Smooth muscle cell (in vitro differentiated cells): Measurements from ENCODE around the gene RND3. TPM values are rescaled to one million over a fixed set of nuclear protein-coding genes. Genes with fewer than 3 reads are reported as not detected.

ENCODE experiments used
- DNase-seq: peaks from one replicate; lab custom pipeline; 2025; ENCODE audit not compliant: unreplicated experiment; lab: John Stamatoyannopoulos, UW
- H2AFZ ChIP-seq: fragments of 200-600 bp; sonication (generic); 2 replicates; pipeline ENCODE4 v1.6.0; 2016; ENCODE audit warnings: antibody characterized with exemption, low read depth, mild to moderate bottlenecking
- H3F3A ChIP-seq: fragments of 200-600 bp; sonication (generic); 2 replicates; pipeline ENCODE4 v1.6.0; 2017; ENCODE audit warnings: antibody characterized with exemption, low read depth
- H3K27ac ChIP-seq: fragments of 200-600 bp; sonication (generic); 2 replicates; pipeline ENCODE4 v1.5.1; 2016; ENCODE audit warnings: low read depth, mild to moderate bottlenecking
- H3K27me3 ChIP-seq: fragments of 200-600 bp; sonication (generic); 2 replicates; pipeline ENCODE4 v1.6.1; 2016; ENCODE audit warnings: low read depth, mild to moderate bottlenecking
- H3K36me3 ChIP-seq: fragments of 200-600 bp; sonication (generic); 2 replicates; pipeline ENCODE4 v1.5.1; 2016; ENCODE audit warnings: low read depth
- H3K4me1 ChIP-seq: fragments of 200-600 bp; sonication (generic); 2 replicates; pipeline ENCODE4 v1.5.1; 2016; ENCODE audit warnings: low read depth
- H3K4me2 ChIP-seq: fragments of 200-600 bp; sonication (generic); 2 replicates; pipeline ENCODE4 v1.6.0; 2016; ENCODE audit warnings: mild to moderate bottlenecking
- H3K4me3 ChIP-seq: fragments of 200-600 bp; sonication (generic); 2 replicates; pipeline ENCODE4 v1.5.1; 2016; ENCODE audit warnings: mild to moderate bottlenecking
- H3K79me2 ChIP-seq: fragments of 200-600 bp; sonication (generic); 2 replicates; pipeline ENCODE4 v1.6.0; 2016; ENCODE audit warnings: low read depth, mild to moderate bottlenecking
- H3K9ac ChIP-seq: fragments of 200-600 bp; sonication (generic); 2 replicates; pipeline ENCODE4 v1.6.0; 2016; ENCODE audit warnings: low read depth
- H3K9me3 ChIP-seq: fragments of 200-600 bp; sonication (generic); replicated peaks from 2 replicates; pipeline ENCODE4 v1.5.1; 2016; ENCODE audit warnings: low read depth
- H4K20me1 ChIP-seq: fragments of 200-600 bp; sonication (generic); 2 replicates; pipeline ENCODE4 v1.6.0; 2016; ENCODE audit warnings: low read depth
- CTCF ChIP-seq: fragments of 200-600 bp; sonication (generic); IDR thresholded peaks from 2 replicates; pipeline ENCODE4 v1.5.1; 2017; ENCODE audit warnings: borderline replicate concordance, mild to moderate bottlenecking, antibody characterized with exemption; ENCODE audit not compliant: insufficient read depth, poor library complexity, severe bottlenecking
- whole genome bisulfite sequencing: methylation state at CpG from one replicate; pipeline ENCODE4 v1.1.7; 2016; ENCODE audit warnings: low lambda C conversion rate; 5-methylcytosine and 5-hydroxymethylcytosine counted together
- polyA plus RNA-seq: library from polyadenylated mRNA; unstranded; fragments of >200 nt; fragmentation: Nextera tagmentation; extraction: Ambion mirVana; gene quantifications from 2 replicates; pipeline ENCODE4 v1.2.1, GENCODE V29; 2016
- total RNA-seq: library from RNA; depleted of rRNA; stranded (reverse); fragments of >200 nt; gene quantifications from 2 replicates; pipeline ENCODE4 v1.2.3, GENCODE V29; 2014

RND3 gene
- total and polyA plus RNA-seq, 2 experiments from 2014 or later: 125 to 256 TPM

- no peak overlapping the region for H2AFZ ChIP-seq
- H3K4me1 ChIP-seq: peaks cover 82% of the 10 kb centered on the region
- H3K27me3 ChIP-seq: no peaks in the 10 kb centered on the region
- H3K27ac ChIP-seq: peak overlapping the region; percentile 94
- H3K9me3 ChIP-seq: no peaks in the 10 kb centered on the region
- no peak for DNase-seq
- peaks cover 90% of the 10 kb centered on the region for H4K20me1 ChIP-seq
- WGBS: 18% methylated on average over 4 of the region's 4 CpGs
- no peak for TF ChIP-seq CTCF
- H3K36me3 ChIP-seq: no peaks in the 10 kb centered on the region
- peaks cover 67% of the 10 kb centered on the region for H3F3A ChIP-seq
- peak overlapping the region; percentile 67 for H3K9ac ChIP-seq
- H3K79me2 ChIP-seq: peaks cover 87% of the 10 kb centered on the region
- H3K4me3 ChIP-seq: peak overlapping the region; percentile 7
- peak overlapping the region; percentile 75 for H3K4me2 ChIP-seq
Observed at GRCh38 chr2:150476286-150476685, 11.2 kb downstream of the RND3 start.

DNA sequence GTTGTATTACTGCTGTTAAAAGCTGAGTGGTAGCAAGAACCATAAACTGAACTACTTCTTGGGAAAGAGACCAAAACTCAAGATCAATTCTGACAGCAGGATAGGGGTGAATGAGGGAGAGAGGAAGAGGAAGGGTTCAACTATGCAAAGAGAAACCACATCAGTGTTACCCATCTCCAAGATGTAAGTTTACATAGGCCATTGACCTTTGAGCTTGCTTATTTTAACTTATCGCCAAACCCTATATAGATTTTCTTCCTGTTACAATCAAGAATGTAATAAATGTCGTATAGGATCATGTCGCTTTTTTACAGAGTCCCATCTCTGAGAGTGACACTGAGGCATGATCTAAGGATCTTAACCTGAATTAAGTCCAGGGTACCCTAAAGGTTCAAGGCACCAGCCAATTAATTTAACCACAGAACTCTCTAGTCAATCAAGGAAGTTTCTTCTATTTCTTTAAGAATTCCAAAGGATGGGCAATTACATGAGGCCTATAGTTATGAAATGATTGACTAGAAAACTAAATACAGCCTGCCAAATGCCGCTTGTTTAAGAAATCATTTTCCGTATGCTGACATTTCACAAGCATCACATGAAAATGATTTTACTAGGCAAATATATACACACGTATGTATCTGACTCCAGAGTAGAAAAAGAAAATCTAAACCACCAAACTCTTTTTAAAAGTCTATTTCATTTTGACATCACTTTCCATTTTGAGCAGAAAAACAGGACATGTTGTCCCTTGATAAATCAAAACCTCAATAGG, 11.8 kb downstream of the RND3 start:
- WGBS: 89% methylated on average over 6 of the region's 6 CpGs

DNA sequence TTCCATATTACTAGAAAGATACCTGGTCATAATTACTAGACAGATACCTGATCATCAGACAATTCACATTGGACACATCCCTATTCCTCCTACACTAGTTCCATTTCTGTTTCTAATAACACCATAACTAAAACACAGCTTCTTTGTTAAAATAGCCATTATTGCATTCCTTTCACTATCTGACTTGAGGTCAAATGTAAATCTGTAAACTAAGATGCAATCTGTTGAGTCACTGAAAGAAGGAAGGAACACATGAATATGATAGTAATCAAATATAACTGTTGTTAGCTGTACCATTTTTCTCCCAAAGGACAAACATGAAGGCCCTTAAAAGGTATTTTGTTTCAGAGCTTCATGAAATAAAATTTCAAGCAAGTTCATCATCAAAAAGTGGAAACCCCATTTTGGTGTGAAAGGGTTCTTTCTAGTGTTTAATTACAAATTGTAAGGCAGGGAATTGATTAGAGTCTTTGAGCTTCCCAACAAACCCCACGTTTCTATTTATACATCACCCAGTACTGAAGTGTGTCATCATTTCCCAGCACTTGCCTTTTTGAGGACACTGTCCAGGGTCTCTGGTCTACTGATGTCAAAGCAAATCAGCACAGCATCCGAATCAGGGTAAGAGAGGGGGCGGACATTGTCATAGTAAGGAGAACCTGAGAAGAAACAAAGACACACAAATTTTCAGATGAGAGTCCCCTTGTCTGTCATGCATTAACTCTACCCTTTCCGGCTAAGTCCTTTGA, 13.0 kb downstream of the RND3 start:
- Histone ChIP-seq H2AFZ (no peak overlapping the region), H3K4me1 (peaks cover 76% of the 10 kb centered on the region), H3K27ac (peak overlapping the region; percentile 94), H4K20me1 (peaks cover 76% of the 10 kb centered on the region), H3K79me2 (peaks cover 81% of the 10 kb centered on the region), H3K4me3 (no peak overlapping the region), H3K27me3 (no peaks in the 10 kb centered on the region), H3F3A (peaks cover 73% of the 10 kb centered on the region), H3K36me3 (peaks cover 16% of the 10 kb centered on the region), H3K4me2 (peak overlapping the region; percentile 75), H3K9me3 (no peaks in the 10 kb centered on the region), H3K9ac (peak overlapping the region; percentile 36)
- TF ChIP-seq CTCF: no peak
- 65% methylated on average over 4 of the region's 4 CpGs for WGBS
- no peak for DNase-seq

More for the DNA sequence above, 11.8 kb downstream of the RND3 start:
- Histone ChIP-seq H3K79me2 (peaks cover 84% of the 10 kb centered on the region), H3F3A (peaks cover 67% of the 10 kb centered on the region), H3K36me3 (peaks cover 5% of the 10 kb centered on the region), H3K4me3 (peak overlapping the region; percentile 7), H3K4me2 (peak overlapping the region; percentile 75), H3K9ac (peak overlapping the region; percentile 67), H3K9me3 (no peaks in the 10 kb centered on the region), H3K27me3 (no peaks in the 10 kb centered on the region), H3K27ac (peak overlapping the region; percentile 94), H2AFZ (no peak overlapping the region), H4K20me1 (peaks cover 88% of the 10 kb centered on the region), H3K4me1 (peaks cover 77% of the 10 kb centered on the region)
- TF ChIP-seq CTCF: no peak
- no peak for DNase-seq
